GM18526 (cell line): ENCODE measurements around the gene CCR7.

Experiments used
- POLR2A ChIP-seq: IDR thresholded peaks from 3 replicates; pipeline ENCODE4 v1.6.1; 2011; ENCODE audit not compliant: insufficient read length; ENCODE audit errors: extremely low read depth

CCR7 gene

DNA sequence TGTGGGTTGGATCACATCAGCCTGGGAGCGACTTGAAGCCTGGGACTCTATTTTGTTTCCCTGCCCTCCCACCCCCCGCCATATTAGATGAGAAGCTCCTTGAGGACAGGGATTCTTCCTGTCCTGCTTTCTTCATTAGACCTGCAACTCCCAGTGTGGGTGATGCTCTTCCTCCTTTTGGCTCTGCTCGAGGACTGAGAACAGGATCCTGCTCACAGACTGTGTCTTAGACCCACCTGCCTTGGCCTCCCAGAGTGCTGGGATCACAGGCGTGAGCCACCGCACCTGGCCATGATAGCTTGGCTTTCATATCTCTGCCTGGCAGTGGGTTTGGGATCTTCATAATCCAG, 42.3 kb downstream of the CCR7 start:
- no peak for TF ChIP-seq POLR2A

DNA sequence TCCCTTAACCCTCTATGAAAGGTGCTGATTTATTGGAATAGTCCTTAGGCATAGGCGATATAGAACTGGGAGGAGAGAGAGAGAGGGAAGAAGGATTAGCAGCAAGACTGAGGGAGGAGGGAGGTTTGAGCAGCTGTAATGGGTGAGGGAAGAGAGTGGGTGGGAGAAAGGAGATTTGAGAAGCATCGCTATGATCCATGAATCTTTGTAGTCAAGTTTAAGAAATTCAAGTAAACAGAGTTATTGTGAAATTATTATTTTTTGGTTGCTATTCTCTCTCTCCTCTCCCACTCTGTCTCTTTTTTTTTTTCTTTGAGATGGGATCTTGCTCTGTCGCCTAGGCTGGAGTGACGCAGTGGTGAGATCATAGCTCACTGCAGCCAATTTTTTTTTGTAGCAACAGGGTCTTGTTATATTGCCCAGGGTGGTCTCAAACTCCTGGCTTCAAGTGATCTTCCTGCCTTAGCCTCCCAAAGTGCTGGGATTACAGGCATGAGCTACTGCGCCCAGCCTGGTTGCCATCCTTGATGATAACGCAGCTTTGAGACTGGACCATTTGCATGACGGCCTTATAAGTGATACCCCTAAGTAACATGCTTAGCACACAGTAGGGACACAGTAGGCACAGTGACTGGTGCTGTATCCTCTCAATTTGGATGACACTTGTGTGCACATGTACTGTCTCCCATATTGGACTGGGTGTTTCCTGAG, 42.9 kb downstream of the CCR7 start:
- TF ChIP-seq POLR2A: no peak

- no peak for TF ChIP-seq POLR2A
These were observed 44.2 kb downstream of the CCR7 start for GRCh38 chr17:40520991-40521453.

DNA sequence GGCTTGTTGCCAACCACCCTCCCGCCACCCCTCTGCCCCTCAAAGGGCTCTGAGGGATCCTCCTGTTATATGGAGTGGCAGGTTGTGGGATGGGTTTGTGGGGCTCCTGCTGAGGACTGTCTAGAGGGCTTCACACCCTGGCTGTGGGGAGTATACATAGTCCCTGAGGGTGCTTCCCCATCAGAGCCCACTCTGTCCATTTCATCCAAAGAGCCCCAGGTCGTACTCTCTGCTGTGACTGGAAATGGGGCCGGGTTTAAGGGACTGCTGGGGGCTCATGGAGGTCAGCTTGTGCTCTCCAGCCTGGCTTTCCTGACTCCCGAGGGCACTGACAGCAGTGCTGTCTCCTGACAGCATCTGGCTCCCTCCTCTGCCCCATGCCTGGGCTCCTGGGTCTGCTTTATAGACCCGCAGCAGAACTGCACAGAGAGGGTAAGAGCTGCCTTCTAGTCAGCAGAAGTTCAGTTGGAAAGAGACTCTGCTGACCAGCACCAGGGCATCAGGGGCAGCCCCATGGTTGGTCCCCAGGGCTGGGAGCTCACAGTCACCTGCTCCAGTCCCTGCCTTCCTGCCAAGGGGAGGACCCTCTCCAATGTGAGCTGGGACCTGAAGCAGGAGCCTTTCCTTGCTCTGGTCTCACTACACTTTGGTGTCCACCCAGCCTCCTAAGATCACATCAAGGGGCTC, 46.0 kb downstream of the CCR7 start:
- TF ChIP-seq POLR2A: no peak

DNA sequence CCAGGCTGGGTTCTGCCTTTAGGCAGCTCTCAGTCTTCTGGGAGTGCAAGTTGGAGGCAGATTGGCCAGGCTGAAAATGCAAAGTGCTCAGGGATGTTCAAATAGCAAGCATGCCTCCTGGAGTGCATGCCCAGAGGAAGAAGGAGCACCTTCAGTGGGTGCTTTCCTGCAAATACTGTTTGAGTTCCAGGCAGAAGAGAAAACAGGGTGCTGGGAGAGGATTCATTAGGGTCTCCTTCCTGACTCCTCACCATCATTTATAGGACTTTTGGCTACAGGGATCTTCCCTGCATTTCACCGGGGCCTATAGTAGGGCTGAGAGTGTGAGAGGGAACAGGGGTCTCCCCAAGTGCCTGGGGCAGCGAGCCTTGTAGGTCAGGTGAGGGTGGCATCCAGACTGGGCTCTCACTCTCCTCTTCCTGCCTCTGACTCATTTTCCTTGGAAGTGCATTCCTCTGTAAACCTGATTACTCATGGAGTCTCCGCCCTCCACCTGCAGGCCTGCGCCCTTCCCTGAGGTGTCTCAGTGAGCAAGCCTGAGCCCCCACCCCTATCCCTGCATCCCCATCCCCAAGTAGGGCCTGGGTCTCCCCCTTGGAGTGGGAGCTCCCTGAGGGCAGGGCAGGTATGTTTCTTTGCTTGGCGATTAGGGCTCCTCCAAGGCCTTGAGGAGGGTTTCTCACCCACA, 46.7 kb downstream of the CCR7 start:
- no peak for TF ChIP-seq POLR2A

DNA sequence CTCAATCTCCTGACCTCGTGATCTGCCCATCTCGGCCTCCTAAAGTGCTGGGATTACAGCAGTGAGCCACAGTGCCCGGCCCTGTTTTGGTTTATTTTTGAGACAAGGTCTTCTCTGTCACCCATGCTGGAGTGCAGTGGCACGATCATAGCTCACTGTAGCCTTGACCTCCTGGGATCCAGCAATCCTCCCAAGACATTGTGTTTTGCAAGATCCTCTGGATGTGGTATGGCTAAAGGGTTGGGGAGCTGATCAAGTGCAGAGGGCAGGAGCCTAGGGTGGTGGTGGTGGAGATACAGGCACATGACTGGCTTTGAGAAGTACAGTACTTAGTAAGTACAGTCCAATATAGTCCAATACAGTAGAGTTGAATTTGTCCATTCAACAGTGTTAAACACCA, 47.3 kb downstream of the CCR7 start:
- no peak for TF ChIP-seq POLR2A

GRCh38 chr17:40517286-40517662, 48.0 kb downstream of the CCR7 start:
- TF ChIP-seq POLR2A: no peak

DNA sequence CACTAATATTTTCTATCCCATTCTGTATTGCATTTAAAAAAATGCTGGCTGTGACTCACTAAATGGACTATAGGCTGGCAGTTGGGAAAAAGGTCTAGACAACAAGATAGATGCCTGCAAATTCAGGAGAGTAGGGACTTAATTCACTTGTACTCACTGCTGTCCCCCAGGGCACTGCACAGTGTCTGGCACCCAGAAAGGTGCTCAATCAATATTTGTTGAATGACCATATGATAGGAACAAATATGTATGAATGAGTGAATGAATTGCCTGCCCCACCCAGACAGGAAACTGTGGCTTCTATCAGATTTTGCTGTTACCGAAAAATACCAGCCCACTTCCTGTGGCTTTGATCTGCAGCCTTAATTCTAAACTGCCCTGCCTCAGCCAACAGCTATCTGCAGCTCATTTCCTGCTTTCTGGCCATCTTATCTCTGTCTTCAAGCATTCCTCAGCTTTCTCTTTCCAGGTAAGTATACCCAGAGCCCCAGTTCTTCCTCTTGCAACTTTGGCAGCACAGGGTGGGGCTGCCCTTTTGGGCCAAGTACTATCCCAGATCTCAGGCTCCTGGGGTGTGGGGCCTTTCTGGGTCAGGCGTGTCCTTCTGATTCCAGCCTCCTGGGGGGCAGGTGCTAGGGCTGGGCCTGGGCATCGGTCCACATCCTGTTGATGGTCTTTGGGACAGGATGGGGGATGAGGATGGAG, 48.5 kb downstream of the CCR7 start:
- TF ChIP-seq POLR2A: no peak

DNA sequence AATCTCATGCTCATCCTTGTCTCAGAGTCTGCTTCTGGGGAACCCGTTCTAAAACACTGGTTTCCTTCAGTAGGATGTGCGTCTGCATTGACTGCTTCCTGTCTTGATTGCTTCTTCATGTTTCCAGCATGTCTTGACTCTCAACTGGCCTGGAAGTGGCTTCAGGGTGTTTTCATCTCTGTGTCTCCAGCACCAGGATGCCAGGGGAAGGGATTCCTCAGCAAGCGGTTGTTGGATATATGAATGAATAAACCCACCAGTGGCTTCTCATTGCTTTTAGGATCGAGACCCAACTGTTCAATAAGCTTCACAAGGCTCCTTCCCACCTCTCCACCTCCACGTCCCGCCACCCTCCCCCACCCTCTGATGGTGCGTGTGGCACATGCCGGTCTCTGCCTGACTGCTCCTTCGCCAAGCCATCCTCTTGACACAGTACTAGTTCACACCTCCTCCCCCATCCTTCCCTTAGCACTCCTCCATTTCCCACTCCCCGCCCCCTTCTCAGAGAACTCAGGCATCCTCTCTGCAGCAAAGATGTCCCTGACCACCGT, 49.7 kb downstream of the CCR7 start:
- no peak for TF ChIP-seq POLR2A

DNA sequence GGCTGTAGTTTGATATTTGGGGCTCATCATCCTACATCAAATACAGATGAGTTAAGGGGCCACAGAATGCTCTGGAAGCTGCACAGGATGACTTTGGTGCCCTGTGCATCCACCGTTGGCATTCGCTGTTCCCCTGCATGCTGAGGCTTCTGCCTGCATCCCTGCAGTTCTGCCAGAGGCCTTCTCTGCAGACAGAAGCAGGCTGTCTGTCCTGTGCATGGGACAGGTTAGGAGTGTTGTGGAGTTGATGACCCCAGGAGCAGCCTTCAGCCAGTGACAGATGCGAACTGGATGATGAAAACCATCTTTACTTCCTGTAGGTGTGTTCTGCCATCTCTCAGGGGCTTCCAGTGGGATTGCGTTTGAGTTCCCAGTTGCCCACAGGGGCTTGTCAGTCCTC, 50.3 kb downstream of the CCR7 start:
- no peak for TF ChIP-seq POLR2A

DNA sequence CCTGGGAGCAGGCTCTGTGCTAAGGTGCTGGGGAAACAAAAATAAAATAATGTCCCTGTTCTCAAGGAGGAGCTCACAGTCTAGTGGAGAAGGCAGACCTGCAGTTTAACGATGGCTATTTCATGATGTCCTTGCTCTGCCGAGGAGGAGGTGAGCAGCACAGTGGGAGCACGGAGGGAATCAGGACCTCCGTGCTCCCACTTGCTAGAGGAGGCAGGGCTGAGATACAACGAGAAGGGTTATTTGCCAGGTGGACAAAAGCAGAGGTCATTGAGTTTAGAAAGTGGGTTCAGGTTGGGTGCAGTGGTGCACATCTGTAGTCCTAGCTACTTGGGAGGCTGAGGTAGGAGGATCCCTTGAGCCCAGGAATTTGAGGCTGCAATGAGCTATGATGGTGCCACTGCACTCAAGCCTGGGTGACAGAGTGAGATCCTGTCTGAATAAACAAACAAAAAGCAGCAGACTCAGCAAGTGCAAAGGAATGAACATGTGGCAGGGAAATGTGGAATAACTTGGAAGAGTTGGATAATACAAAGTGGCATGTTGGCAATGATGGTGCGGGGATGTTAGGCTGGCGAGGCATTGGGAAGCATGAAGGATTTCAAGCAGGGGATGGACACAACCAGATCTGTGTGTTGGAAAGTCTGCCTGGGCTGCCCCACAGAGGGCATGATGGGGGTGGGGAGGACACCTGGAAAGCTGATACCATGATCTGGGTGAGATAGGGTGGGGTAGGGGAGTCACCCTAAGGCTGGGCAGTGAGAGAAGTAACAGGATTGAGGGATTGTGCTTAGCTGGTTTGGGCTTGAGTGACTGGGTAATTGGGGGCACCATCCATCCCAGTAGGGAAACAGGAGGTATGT, 51.0 kb downstream of the CCR7 start:
- no peak for TF ChIP-seq POLR2A

- TF ChIP-seq POLR2A: no peak
These were observed 53.5 kb downstream of the CCR7 start for GRCh38 chr17:40511667-40512220.

DNA sequence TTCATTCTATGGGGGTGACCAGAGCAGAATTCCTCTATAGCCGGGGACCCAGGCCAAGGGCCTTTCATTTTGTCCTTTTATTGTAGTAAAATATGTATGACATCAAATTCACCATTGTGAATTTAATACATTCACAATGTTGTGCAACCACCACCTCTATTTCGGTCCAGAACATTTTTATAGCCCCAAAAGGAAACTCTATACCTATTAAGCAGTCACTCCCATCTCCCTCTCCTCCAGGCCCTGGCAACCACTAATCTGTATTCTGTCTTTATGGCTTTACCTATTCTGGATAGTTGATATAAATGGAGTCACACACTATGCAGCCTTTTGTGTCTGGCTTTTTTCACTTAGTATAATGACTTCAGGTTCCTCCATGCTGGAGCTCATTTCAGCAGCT, 54.1 kb downstream of the CCR7 start:
- no peak for TF ChIP-seq POLR2A

- TF ChIP-seq POLR2A: no peak
These were observed 55.0 kb downstream of the CCR7 start for GRCh38 chr17:40510328-40510648.
